Stimulated activated CD4-positive, alpha-beta T cell treated with anti-CD3 and anti-CD28 coated beads, Interleukin-4, amount 100 ng/mL, for 4 hours (primary cell): ENCODE data around the gene TPSB2.
"Not testable (repeated sequence)": the region's sequence is repeated elsewhere in the genome, so short reads cannot be mapped to it uniquely, and the experiment has no call there.

Source experiments
- DNase-seq, 2 experiments: peaks; one replicate each; pipeline ENCODE4 v3.0.0-alpha.2; 2020

Gene TPSB2

GRCh38 chr16:1240436-1240835 is 10.5 kb upstream of the TPSB2 start, which contains the start of gene TPSAB1:
TSS of gene TPSAB1 (plus strand) at chr16:1240705. CDS start at chr16:1240939, 234 bp downstream.
- DNase-seq, result not testable (repeated sequence)

GRCh38 chr16:1239575-1239974 is 9.6 kb upstream of the TPSB2 start:
- DNase-seq, result not testable (repeated sequence)

GRCh38 chr16:1238909-1239308 is 8.9 kb upstream of the TPSB2 start:
- DNase-seq, result not testable (repeated sequence)

GRCh38 chr16:1237990-1238389 is 8.0 kb upstream of the TPSB2 start:
- DNase-seq, result no peak

GRCh38 chr16:1236659-1237058 is 6.7 kb upstream of the TPSB2 start:
- DNase-seq, result not testable (repeated sequence)

GRCh38 chr16:1232049-1232748 is 2.2 kb upstream of the TPSB2 start:
- DNase-seq, result not testable (repeated sequence)

- DNase-seq, result not testable (repeated sequence)
Measured at GRCh38 chr16:1231301-1231700, 1.3 kb upstream of the TPSB2 start.

- DNase-seq, result not testable (repeated sequence)
Measured at GRCh38 chr16:1230471-1231212, 658 bp upstream of the TPSB2 start.

- DNase-seq, result not testable (repeated sequence)
Measured at GRCh38 chr16:1229476-1229875, 508 bp downstream of the TPSB2 start.

- DNase-seq, result not testable (repeated sequence)
Measured at GRCh38 chr16:1228227-1228626, 1.8 kb downstream of the TPSB2 start.

GRCh38 chr16:1226692-1227091 is 3.3 kb downstream of the TPSB2 start:
- not testable (repeated sequence) for DNase-seq

GRCh38 chr16:1225728-1226311 is 4.2 kb downstream of the TPSB2 start:
- DNase-seq, result not testable (repeated sequence)

- no peak for DNase-seq
Measured at GRCh38 chr16:1225051-1225451, 4.9 kb downstream of the TPSB2 start, which contains the start of gene TPSG1. TSS of gene TPSG1 (minus strand) at chr16:1225268. CDS start at chr16:1225252, 16 bp downstream.

- no peak for DNase-seq
Measured at GRCh38 chr16:1224558-1224957, 5.4 kb downstream of the TPSB2 start.

GRCh38 chr16:1223355-1224214 is 6.4 kb downstream of the TPSB2 start:
- DNase-seq, result no peak

GRCh38 chr16:1222553-1223354 is 7.2 kb downstream of the TPSB2 start:
- no peak for DNase-seq

- DNase-seq, result no peak
Measured at GRCh38 chr16:1221628-1222552, 8.1 kb downstream of the TPSB2 start.

GRCh38 chr16:1220841-1221627 is 8.9 kb downstream of the TPSB2 start:
- no peak for DNase-seq

- no peak for DNase-seq
Measured at GRCh38 chr16:1220098-1220728, 9.8 kb downstream of the TPSB2 start.
